Fibroblast of pulmonary artery (primary cell): ENCODE data around the gene NRIP2.
A peak's percentile ranks its signal among the peaks of the same experiment; 100 is the strongest.

Experiments
- DNase-seq: peaks from one replicate; pipeline ENCODE4 v3.0.0-alpha.2; 2010; ENCODE audit warnings: low read depth
- H3K4me3 ChIP-seq: replicated peaks from 2 replicates; pipeline ENCODE4 v1.5.1; 2011; ENCODE audit warnings: low read depth, mild to moderate bottlenecking, control low read depth, low read length, moderate library complexity
- CTCF ChIP-seq: IDR thresholded peaks from 2 replicates; pipeline ENCODE4 v1.5.1; 2011; ENCODE audit warnings: mild to moderate bottlenecking, control low read depth, low read length, inconsistent platforms; ENCODE audit errors: missing control alignments

The NRIP2 gene

GRCh38 chr12:2806700-2807099, 28.1 kb downstream of the NRIP2 start:
- DNase-seq, result peak; percentile 33
- no peak for TF ChIP-seq CTCF
- no peak overlapping the region for H3K4me3 ChIP-seq

GRCh38 chr12:2805143-2805520, 29.7 kb downstream of the NRIP2 start:
- H3K4me3 ChIP-seq, result no peak overlapping the region
- no peak for TF ChIP-seq CTCF
- DNase-seq, result peak; percentile 64

GRCh38 chr12:2804393-2805142, 30.3 kb downstream of the NRIP2 start:
- TF ChIP-seq CTCF, result no peak
- H3K4me3 ChIP-seq, result no peak overlapping the region
- peak; percentile 83 for DNase-seq

- TF ChIP-seq CTCF, result no peak
- no peak overlapping the region for H3K4me3 ChIP-seq
- no peak for DNase-seq
These were observed 31.0 kb downstream of the NRIP2 start for GRCh38 chr12:2803635-2804392.

- no peak overlapping the region for H3K4me3 ChIP-seq
- no peak for TF ChIP-seq CTCF
- no peak for DNase-seq
These were observed 33.6 kb downstream of the NRIP2 start for GRCh38 chr12:2801044-2801783.

GRCh38 chr12:2800046-2800570, 34.7 kb downstream of the NRIP2 start:
- TF ChIP-seq CTCF, result no peak
- no peak for DNase-seq
- H3K4me3 ChIP-seq, result no peak overlapping the region
